PC-3 (cell line): ENCODE data around the gene SRRM2. TPM values are rescaled to one million over a fixed set of nuclear protein-coding genes. Genes with fewer than 3 reads are reported as not detected.
A peak's percentile ranks its signal among the peaks of the same experiment; 100 is the strongest.

ENCODE experiments used
- ATAC-seq: fragments of 200-7000 bp; cut with Tn5 transposase; 2 replicates; pipeline ENCODE4 v1.9.1; 2020; ENCODE audit warnings: mild to moderate bottlenecking, moderate library complexity
- BruUV-seq: library from RNA; stranded (reverse); fragments of 400-500 nt; replicated peaks from 2 replicates; lab custom pipeline; 2021; lab: Mats Ljungman, UMichigan
- CTCF ChIA-PET: fragments of 300-600 bp; sonication (Branson Sonifier 250); formaldehyde crosslinking; loops from one replicate; lab custom pipeline; 2022; ENCODE audit warnings: antibody characterized with exemption; lab: Charles Lee
- POLR2A ChIA-PET: fragments of 300-600 bp; sonication (Branson Sonifier 250); formaldehyde crosslinking; loops from one replicate; lab custom pipeline; 2022; ENCODE audit warnings: antibody characterized with exemption; ENCODE audit not compliant: unreplicated experiment; lab: Charles Lee
- DNase-seq: peaks from one replicate; pipeline ENCODE4 v3.0.0-alpha.2; 2015
- H2AFZ ChIP-seq: fragments of 300-600 bp; sonication (generic); 2 replicates; pipeline ENCODE4 v1.6.0; 2016; ENCODE audit warnings: antibody characterized with exemption, low read length
- H3F3A ChIP-seq: fragments of 300-600 bp; sonication (generic); one replicate; pipeline ENCODE4 v1.6.0; 2017; ENCODE audit warnings: antibody characterized with exemption, low read length, control low read depth, mild to moderate bottlenecking; ENCODE audit not compliant: unreplicated experiment
- H3K27ac ChIP-seq: fragments of 300-600 bp; sonication (generic); 2 replicates; pipeline ENCODE4 v1.5.1; 2016; ENCODE audit warnings: mild to moderate bottlenecking, low read length
- H3K27me3 ChIP-seq: fragments of 300-600 bp; sonication (generic); 2 replicates; pipeline ENCODE4 v1.6.1; 2016; ENCODE audit warnings: low read length, mixed read lengths
- H3K36me3 ChIP-seq: fragments of 300-600 bp; sonication (generic); 2 replicates; pipeline ENCODE4 v1.6.1; 2016; ENCODE audit warnings: low read depth, mixed run types, low read length, mixed read lengths
- H3K4me1 ChIP-seq: fragments of 300-600 bp; sonication (generic); 2 replicates; pipeline ENCODE4 v1.5.1; 2016; ENCODE audit warnings: low read length; ENCODE audit not compliant: insufficient read depth
- H3K4me2 ChIP-seq: fragments of 300-600 bp; sonication (generic); 2 replicates; pipeline ENCODE4 v1.6.0; 2016; ENCODE audit warnings: low read length
- H3K4me3 ChIP-seq: fragments of 300-600 bp; sonication (generic); 2 replicates; pipeline ENCODE4 v1.5.1; 2016; ENCODE audit warnings: mild to moderate bottlenecking, low read length, mixed read lengths
- H3K79me2 ChIP-seq: fragments of 300-600 bp; sonication (generic); 2 replicates; pipeline ENCODE4 v1.6.1; 2017; ENCODE audit warnings: low read length, mixed read lengths
- H3K9ac ChIP-seq: fragments of 300-600 bp; sonication (generic); 2 replicates; pipeline ENCODE4 v1.6.0; 2016; ENCODE audit warnings: mild to moderate bottlenecking, low read length
- H3K9me2 ChIP-seq: fragments of 300-600 bp; sonication (generic); replicated peaks from 2 replicates; pipeline ENCODE4 v1.6.1; 2016; ENCODE audit warnings: mixed run types, low read length, mixed read lengths
- H3K9me3 ChIP-seq: fragments of 300-600 bp; sonication (generic); 2 replicates; pipeline ENCODE4 v1.6.1; 2016; ENCODE audit warnings: low read length, mixed read lengths
- H4K20me1 ChIP-seq: fragments of 300-600 bp; sonication (generic); 2 replicates; pipeline ENCODE4 v1.6.1; 2016; ENCODE audit warnings: low read length, mixed read lengths
- EZH2 ChIP-seq: fragments of 300-600 bp; sonication (generic); IDR thresholded peaks from one replicate; pipeline ENCODE4 v1.6.1; 2017; ENCODE audit warnings: antibody characterized with exemption, mild to moderate bottlenecking, low read length; ENCODE audit not compliant: unreplicated experiment
- EZH2phosphoT487 ChIP-seq: fragments of 300-600 bp; sonication (generic); IDR thresholded peaks from 2 replicates; pipeline ENCODE4 v1.6.1; 2018; ENCODE audit warnings: mild to moderate bottlenecking, antibody characterized with exemption, low read length, borderline replicate concordance
- intact Hi-C: fragments of 100-400 bp; cut with micrococcal nuclease; formaldehyde crosslinking; loops from 2 replicates; pipeline ENCODE4 v1.9.0; 2023
- total RNA-seq: library from RNA; depleted of rRNA; stranded (reverse); fragments of >200 nt; gene quantifications from 2 replicates; pipeline ENCODE4 v1.2.3, GENCODE V29; 2014
- TF ChIP-seq, protein P1 (sequence below): fragments of 300-600 bp; sonication (generic); conservative IDR thresholded peaks from 2 replicates; pipeline ENCODE4 v1.5.1; 2017; ENCODE audit warnings: antibody characterized with exemption, low read depth, mild to moderate bottlenecking, low read length

The SRRM2 gene
- total RNA-seq, 1 experiment from 2014 or later, result 72.6 TPM

DNA sequence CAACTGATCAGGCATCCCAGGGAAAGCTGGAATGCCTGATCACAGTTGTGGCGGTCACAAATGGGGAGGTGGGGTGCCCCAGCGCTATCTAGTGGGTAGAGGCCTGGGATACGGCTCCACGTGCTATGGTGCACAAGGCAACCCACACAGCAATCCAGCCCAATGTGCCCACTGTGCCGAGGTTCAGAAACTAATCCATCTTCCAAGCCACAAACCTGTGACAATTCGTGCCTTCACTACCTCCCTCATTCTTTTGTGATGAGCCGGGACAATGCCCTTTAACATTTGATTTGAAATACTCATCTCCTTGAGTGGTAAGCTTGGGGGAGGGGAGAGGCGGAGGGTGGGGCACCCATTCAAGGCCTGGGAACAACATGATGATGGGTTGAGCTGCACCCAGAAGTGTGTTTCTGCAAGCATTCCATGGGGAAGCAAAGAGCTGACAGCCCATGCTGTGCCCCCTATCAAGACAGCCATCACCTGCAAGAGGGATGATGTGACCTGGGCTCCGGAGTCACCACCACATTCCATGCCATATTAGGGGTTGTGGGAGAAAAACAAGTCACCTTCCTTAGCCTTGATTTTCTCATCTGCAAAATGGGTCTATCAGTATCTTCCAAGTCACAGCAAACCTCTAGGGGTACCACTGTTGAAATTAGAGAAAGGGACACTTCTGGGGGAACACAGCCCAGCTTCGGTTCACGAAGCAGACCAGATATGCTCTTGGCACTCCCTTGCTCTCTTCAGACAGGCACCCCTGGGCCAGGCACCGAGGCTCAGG is 20.9 kb downstream of the SRRM2 start:
- peaks cover 17% of the 10 kb centered on the region for H3K4me1 ChIP-seq
- intact Hi-C loops, result loop anchor here (10.0 kb wide), 1 partner anchor 51 kb away; no protein-coding TSS in a partner anchor
- H3K36me3 ChIP-seq, result peaks cover 17% of the 10 kb centered on the region

DNA sequence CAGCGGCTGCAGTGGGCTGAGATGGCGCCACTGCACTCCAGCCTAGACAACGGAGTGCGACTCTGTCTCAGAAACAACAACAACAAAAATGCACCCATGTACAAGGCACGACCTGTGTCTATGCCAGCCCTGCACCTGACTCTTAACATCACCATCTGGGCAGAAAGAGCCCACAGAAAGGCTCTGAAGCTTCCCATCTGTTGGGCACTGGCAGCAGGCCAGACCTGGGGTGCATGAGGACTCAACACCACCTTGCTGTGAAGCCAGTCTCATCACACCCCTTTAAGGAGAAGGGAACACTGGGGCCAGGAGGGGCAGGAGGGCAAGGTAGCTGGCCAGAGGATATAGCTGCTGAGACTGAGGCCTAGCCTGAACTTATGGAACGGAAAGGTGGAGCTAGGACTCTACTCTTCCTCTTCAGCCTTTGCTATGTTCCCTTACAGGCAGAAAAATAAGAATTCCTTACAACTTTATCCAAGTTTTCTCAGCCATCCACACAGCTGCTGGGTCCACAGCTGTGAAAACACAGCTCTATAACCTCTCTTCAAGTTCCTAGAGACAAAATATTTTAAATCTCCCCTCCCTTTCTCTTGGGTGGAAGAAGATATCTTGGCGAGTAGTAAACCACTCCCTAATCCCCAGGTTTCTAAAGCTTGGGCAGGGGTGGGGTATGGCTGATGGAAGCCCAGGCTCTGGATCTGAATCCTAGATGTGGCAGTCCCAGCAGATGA is 21.9 kb downstream of the SRRM2 start:
- peaks cover 20% of the 10 kb centered on the region for H3K4me1 ChIP-seq
- no peak overlapping the region for H2AFZ ChIP-seq
- TF ChIP-seq, protein P1, sequence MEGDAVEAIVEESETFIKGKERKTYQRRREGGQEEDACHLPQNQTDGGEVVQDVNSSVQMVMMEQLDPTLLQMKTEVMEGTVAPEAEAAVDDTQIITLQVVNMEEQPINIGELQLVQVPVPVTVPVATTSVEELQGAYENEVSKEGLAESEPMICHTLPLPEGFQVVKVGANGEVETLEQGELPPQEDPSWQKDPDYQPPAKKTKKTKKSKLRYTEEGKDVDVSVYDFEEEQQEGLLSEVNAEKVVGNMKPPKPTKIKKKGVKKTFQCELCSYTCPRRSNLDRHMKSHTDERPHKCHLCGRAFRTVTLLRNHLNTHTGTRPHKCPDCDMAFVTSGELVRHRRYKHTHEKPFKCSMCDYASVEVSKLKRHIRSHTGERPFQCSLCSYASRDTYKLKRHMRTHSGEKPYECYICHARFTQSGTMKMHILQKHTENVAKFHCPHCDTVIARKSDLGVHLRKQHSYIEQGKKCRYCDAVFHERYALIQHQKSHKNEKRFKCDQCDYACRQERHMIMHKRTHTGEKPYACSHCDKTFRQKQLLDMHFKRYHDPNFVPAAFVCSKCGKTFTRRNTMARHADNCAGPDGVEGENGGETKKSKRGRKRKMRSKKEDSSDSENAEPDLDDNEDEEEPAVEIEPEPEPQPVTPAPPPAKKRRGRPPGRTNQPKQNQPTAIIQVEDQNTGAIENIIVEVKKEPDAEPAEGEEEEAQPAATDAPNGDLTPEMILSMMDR, result no peak
- TF ChIP-seq EZH2 (no peak), EZH2phosphoT487 (no peak)
- H3K27me3 ChIP-seq, result no peaks in the 10 kb centered on the region
- H3K9me3 ChIP-seq, result no peaks in the 10 kb centered on the region
- no peak overlapping the region for H3K9ac ChIP-seq
- ATAC-seq (no peak), DNase-seq (no peak)
- no peaks in the 10 kb centered on the region for H3K9me2 ChIP-seq
- H4K20me1 ChIP-seq, result no peaks in the 10 kb centered on the region
- ChIA-PET POLR2A (interaction anchor here (0.6 kb wide), 1 partner anchor 22 kb away, joined by 6 read pairs; the partner anchor contains the start of gene SRRM2), CTCF (no interaction called here)
- H3K36me3 ChIP-seq, result peaks cover 13% of the 10 kb centered on the region
- H3K27ac ChIP-seq, result no peak overlapping the region
- H3K4me2 ChIP-seq, result no peak overlapping the region
- intact Hi-C loops, result loop anchor here (10.0 kb wide), 1 partner anchor 50 kb away; no protein-coding TSS in a partner anchor
- H3F3A ChIP-seq, result no peaks in the 10 kb centered on the region
- BruUV-seq, result no TSS peak
- H3K79me2 ChIP-seq, result peaks cover 55% of the 10 kb centered on the region
- no peak overlapping the region for H3K4me3 ChIP-seq

More for the DNA sequence above, 20.9 kb downstream of the SRRM2 start:
- Histone ChIP-seq H3F3A (no peaks in the 10 kb centered on the region), H3K27ac (peak overlapping the region; percentile 23; the same call in 1 of the 2 replicates), H3K4me2 (no peak overlapping the region), H3K9me2 (no peaks in the 10 kb centered on the region), H3K79me2 (peaks cover 51% of the 10 kb centered on the region), H2AFZ (no peak overlapping the region), H3K27me3 (no peaks in the 10 kb centered on the region), H3K9me3 (no peaks in the 10 kb centered on the region), H4K20me1 (no peaks in the 10 kb centered on the region), H3K4me3 (no peak overlapping the region), H3K9ac (no peak overlapping the region)
- no TSS peak for BruUV-seq
- DNase-seq (peak; percentile 50), ATAC-seq (no peak)
- POLR2A ChIA-PET, result no interaction called here
- TF ChIP-seq, protein P1, result no peak
- TF ChIP-seq EZH2 (no peak), EZH2phosphoT487 (no peak)
- CTCF ChIA-PET, result no interaction called here
